GM20431 (cell line): ENCODE results near the gene IST1.
"Not testable (repeated sequence)": the region's sequence is repeated elsewhere in the genome, so short reads cannot be mapped to it uniquely, and the experiment has no call there.

Source experiments
- in situ Hi-C: fragments of 300-500 bp; cut with MseI, MboI; formaldehyde crosslinking; loops from one replicate; pipeline ENCODE4 v1.15.0; 2020; ENCODE audit warnings: low sequenced_read_pairs; ENCODE audit not compliant: unreplicated experiment

IST1 gene

DNA sequence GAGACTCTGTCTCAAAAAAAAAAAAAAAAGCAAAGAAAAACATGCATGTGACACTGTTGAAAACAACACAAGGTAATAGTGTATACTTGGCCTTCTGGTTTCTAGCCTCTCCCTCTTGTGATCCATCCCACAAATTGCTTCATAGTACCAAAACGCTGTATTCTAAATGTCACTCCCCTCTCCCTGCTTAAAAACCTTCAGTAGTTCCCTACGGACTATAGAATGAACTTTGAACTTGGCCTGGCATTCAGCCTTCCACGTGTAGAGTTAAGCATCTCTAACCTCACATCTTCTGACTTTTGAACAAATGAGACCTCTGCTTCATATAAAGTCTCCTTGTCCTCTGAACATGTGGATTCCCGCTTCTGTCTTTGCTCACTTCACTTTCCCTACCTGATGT lies 16.4 kb upstream of the IST1 start:
- in situ Hi-C loops = no loop called here

GRCh38 chr16:71880176-71880575 lies 15.2 kb upstream of the IST1 start:
- in situ Hi-C loops = no loop called here

- in situ Hi-C loops = no loop called here
These were observed 12.7 kb upstream of the IST1 start for GRCh38 chr16:71882505-71883167.

- in situ Hi-C loops = no loop called here
These were observed 12.0 kb upstream of the IST1 start for GRCh38 chr16:71883168-71883848.

GRCh38 chr16:71883849-71884638 lies 11.3 kb upstream of the IST1 start, which contains the start of gene ZNF821:
Gene ZNF821 (minus strand): TSS chr16:71884182. CDS start chr16:71879946, 4,236 bp downstream.
- in situ Hi-C loops = no loop called here

- in situ Hi-C loops = no loop called here
These were observed 10.1 kb upstream of the IST1 start for GRCh38 chr16:71885261-71885650.

DNA sequence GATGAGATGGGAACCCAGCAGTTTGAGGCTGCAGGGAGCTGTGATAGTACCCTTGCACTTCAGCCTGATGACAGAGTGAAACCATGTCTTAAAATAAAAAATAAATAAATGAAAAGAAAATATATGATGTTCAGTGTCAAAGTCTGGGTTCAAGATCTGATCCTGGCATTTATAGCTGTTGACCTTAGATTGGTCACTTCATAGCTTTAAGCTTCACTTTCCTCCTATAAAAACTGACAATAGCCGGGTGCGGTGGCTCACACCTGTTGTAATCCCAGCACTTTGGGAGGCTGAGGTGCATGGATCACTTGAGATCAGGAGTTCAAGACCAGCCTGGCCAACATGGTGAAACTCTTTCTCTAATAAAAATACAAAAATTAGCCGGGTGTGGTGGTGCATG lies 6.2 kb upstream of the IST1 start:
- in situ Hi-C loops = no loop called here

DNA sequence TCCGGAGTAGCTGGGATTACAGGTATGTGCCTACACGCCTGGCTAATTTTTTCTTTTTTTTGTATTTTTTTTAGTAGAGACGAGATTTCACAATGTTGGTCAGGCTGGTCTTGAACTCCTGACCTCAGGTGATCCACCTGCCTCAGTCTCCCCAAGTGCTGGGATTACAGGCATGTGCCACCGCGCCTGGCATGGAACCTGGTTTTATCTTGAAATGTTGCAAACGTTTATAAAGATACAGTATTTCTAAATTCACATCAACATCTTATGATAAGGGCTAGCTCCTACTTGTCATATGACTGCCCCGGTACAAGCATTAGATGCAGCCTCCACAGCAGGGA lies 1.5 kb upstream of the IST1 start:
- in situ Hi-C loops = no loop called here

GRCh38 chr16:71894229-71894920 lies 956 bp upstream of the IST1 start:
- in situ Hi-C loops = no loop called here

DNA sequence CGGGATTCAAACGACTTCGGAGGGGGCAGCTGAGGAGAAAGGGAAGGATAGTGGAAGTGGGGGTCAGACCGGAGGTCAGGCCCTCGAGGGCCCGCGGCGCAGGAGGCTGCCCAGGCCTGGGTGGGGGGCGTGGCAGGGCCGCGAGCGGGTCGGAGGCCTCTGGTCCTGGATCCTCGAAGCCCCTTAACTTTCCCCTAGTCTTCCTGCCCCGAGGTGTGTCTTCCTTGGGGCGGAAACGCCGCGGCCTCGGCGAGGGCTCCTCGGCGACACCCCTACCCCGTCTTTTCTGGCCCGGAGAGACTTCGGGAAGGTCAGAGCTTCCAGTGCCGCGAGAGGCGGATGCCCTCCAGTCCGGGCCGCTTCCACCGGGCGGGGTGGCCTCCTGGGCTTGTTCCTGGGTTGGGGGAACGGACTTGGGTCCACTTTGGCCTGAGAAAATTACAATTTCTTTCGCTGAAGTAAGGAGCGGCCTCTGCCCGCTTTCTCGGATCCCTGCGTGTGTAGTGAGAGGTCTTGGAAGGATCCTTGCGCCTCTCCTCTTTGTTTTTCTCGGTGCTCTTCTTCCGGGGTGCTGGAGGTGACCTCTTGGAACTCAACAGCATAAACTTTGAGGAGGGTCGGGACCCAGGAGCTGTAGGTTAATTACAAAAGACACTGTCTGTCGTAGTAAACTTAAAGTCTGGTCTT lies 491 bp downstream of the IST1 start:
- in situ Hi-C loops = no loop called here

- in situ Hi-C loops = no loop called here
These were observed 1.5 kb downstream of the IST1 start for GRCh38 chr16:71896764-71897368.

GRCh38 chr16:71899171-71899570 lies 3.8 kb downstream of the IST1 start:
- in situ Hi-C loops = no loop called here

DNA sequence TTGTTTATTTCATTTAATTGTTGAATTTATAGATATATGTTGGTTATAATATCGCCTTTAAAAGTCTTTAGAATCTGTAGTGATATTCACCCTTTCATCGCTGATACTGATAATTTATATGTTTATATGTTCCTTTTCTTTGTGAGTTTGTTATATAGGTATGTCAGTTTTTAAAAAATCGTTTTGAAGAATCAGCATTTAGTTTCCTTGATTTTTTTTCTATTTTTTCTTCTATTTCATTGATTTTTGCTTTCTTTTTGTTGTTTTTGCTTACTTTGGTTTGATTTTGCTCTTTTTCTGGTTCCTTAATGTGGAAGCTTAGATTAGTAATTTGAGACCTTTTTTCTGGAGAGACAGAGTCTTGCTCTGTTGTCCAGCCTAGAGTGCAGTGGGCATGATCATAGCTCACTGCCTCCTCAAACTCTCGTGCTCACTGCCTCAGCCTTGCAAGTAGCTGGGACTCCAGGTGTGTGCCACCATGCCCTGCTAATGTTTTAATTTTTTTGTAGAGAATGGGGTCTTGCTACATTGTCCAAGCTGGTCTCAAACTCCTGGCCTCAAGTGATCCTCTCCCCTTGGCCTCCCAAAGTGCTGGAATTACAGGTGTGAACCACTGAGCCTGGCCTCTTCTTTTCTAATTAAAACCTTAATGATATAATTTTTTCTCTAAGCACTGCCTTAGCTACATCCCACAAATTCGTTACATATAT lies 7.5 kb downstream of the IST1 start:
- in situ Hi-C loops = no loop called here

- in situ Hi-C loops = no loop called here
These were observed 8.3 kb downstream of the IST1 start for GRCh38 chr16:71903608-71904007.

DNA sequence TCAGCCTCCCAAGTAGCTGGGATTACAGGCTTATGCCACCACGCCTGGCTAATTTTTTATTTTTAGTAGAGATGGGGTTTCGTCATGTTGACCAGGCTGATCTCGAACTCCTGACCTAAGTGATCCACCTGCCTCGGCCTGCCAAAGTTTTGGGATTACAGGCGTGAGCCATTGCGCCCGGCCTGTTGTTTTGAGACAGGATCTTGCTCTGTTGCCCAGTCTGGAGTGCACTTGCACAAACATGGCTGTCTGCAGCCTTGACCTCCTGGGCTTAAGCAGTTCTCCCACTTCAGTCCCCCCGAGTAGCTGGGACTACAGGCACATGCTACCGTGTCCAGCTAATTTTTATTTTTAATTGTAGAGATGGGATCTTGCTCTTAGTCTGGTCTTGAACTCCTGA lies 8.9 kb downstream of the IST1 start:
- in situ Hi-C loops = no loop called here

- in situ Hi-C loops = not testable (repeated sequence)
These were observed 10.4 kb downstream of the IST1 start for GRCh38 chr16:71905765-71906164.

DNA sequence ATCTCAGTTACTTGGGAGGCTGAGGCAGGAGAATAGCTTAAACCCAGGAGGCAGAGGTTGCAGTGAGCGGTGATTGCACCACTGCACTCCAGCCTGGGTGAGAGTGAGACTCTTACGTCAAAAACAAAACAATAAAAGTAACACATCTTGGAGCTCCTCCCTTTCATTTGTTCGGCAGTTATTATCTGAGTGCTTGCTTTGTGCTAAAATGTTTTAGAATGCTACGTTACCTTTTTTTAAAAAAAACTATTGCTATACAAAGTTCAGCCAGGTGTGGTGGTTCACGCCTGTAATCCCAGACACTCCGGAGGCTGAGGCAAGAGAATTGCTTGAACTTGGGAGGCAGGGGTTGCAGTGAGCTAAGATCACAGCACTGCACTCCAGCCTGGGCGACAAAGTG lies 15.8 kb downstream of the IST1 start:
- in situ Hi-C loops = no loop called here

- in situ Hi-C loops = no loop called here
These were observed 17.4 kb downstream of the IST1 start for GRCh38 chr16:71912534-71913275.
